Esophagus squamous epithelium (tissue), 4 donors: ENCODE data around the gene AUTS2.

Source experiments
- POLR2A ChIP-seq, 4 donors: fragments of 450-650 bp; IDR thresholded peaks; one replicate each; pipeline ENCODE4 v1.6.1; 2017; ENCODE audit warnings: antibody characterized with exemption in 4 of 4, mild to moderate bottlenecking in 4 of 4, moderate library complexity in 3 of 4
- TF ChIP-seq, protein P1 (sequence below), 6 experiments: fragments of 450-650 bp in 4 of 6; fragments of 200-600 bp in 2 of 6; sonication (generic) in 2 of 6; IDR thresholded peaks; one replicate each; pipeline ENCODE4 v1.5.1; 2016 to 2019; ENCODE audit warnings: antibody characterized with exemption in 6 of 6, mild to moderate bottlenecking in 4 of 6, moderate library complexity in 4 of 6

- TF ChIP-seq, protein P1, sequence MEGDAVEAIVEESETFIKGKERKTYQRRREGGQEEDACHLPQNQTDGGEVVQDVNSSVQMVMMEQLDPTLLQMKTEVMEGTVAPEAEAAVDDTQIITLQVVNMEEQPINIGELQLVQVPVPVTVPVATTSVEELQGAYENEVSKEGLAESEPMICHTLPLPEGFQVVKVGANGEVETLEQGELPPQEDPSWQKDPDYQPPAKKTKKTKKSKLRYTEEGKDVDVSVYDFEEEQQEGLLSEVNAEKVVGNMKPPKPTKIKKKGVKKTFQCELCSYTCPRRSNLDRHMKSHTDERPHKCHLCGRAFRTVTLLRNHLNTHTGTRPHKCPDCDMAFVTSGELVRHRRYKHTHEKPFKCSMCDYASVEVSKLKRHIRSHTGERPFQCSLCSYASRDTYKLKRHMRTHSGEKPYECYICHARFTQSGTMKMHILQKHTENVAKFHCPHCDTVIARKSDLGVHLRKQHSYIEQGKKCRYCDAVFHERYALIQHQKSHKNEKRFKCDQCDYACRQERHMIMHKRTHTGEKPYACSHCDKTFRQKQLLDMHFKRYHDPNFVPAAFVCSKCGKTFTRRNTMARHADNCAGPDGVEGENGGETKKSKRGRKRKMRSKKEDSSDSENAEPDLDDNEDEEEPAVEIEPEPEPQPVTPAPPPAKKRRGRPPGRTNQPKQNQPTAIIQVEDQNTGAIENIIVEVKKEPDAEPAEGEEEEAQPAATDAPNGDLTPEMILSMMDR (IDR thresholded peaks at IDR 0.05), result no peak
- TF ChIP-seq POLR2A (IDR thresholded peaks at IDR 0.05), result no peak
These were observed 1136.1 kb downstream of the AUTS2 start for GRCh38 chr7:70734411-70734810.
